ENCODE results near the gene MAPK4. TPM values are rescaled to one million over a fixed set of nuclear protein-coding genes. Genes with fewer than 3 reads are reported as not detected.

The MAPK4 gene
- total RNA-seq, 1 donor from 2014 or later, result 0.21 TPM

- Mint-ChIP-seq H3K4me1 (ENCODE audit: unreplicated experiment) (no peaks in the 10 kb centered on the region), H3K36me3 (ENCODE audit: low read depth, unreplicated experiment) (no peaks in the 10 kb centered on the region), H3K4me3 (ENCODE audit: unreplicated experiment) (no peak overlapping the region), H3K27me3 (ENCODE audit: unreplicated experiment) (peaks cover 1% of the 10 kb centered on the region), H3K27ac (ENCODE audit: unreplicated experiment) (no peak overlapping the region), H3K9me3 (ENCODE audit: unreplicated experiment) (no peaks in the 10 kb centered on the region)
- no peak for DNase-seq (ENCODE audit: low spot score)
- no peak for TF ChIP-seq CTCF (IDR thresholded peaks at IDR 0.05; ENCODE audit: unreplicated experiment)
Observed at GRCh38 chr18:50751490-50751889, 191.6 kb downstream of the MAPK4 start.

DNA sequence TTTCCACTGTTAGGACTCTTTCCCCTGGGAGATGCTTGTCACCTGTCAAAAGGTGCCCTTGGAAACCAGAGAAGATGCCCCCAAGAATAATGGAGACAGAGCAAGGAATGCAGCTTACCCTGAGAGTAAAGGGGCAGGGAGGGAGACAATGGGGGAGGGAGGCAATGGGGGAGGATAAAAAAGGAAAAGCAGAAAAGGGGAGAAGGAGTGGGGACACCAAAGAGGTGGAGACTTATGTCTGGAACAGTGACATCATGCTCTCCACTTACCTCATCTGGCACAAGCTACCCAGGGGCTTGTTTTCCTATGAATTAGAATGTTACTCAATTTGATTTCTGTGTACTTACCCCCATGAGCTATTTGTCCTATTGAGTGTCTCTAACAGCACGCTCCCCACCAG is 192.1 kb downstream of the MAPK4 start:
- H3K4me1 Mint-ChIP-seq (ENCODE audit: unreplicated experiment), result no peaks in the 10 kb centered on the region
- DNase-seq (ENCODE audit: low spot score), result no peak
- TF ChIP-seq CTCF (IDR thresholded peaks at IDR 0.05; ENCODE audit: unreplicated experiment), result no peak
- no peaks in the 10 kb centered on the region for H3K36me3 Mint-ChIP-seq (ENCODE audit: low read depth, unreplicated experiment)
- peaks cover 1% of the 10 kb centered on the region for H3K27me3 Mint-ChIP-seq (ENCODE audit: unreplicated experiment)
- H3K4me3 Mint-ChIP-seq (ENCODE audit: unreplicated experiment), result no peak overlapping the region
- H3K9me3 Mint-ChIP-seq (ENCODE audit: unreplicated experiment), result no peaks in the 10 kb centered on the region
- H3K27ac Mint-ChIP-seq (ENCODE audit: unreplicated experiment), result no peak overlapping the region

DNA sequence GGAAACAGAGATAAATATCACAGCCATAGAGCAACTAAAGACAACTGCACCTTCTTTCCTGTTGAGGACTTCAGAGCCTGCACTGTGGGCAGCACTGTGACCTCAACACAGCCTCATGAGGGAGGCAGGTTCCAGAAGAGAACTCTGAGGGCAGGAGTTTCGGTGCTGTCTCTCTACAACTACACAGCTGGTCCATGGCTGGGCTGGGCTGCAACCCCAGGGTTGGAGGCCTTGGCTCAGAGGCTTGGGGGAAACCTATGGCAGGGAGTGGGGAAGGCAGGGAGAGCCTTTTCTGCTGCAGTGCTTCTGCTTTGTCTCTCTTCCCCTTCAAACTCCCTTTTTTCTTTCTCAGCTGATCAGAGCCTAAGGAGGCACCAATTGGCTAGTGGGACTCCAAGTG is 193.4 kb downstream of the MAPK4 start:
- Mint-ChIP-seq H3K4me1 (ENCODE audit: unreplicated experiment) (no peaks in the 10 kb centered on the region), H3K36me3 (ENCODE audit: low read depth, unreplicated experiment) (no peaks in the 10 kb centered on the region), H3K27me3 (ENCODE audit: unreplicated experiment) (peaks cover 1% of the 10 kb centered on the region), H3K27ac (ENCODE audit: unreplicated experiment) (no peak overlapping the region), H3K9me3 (ENCODE audit: unreplicated experiment) (no peaks in the 10 kb centered on the region), H3K4me3 (ENCODE audit: unreplicated experiment) (no peak overlapping the region)
- no peak for TF ChIP-seq CTCF (IDR thresholded peaks at IDR 0.05; ENCODE audit: unreplicated experiment)
- DNase-seq (ENCODE audit: low spot score), result no peak

DNA sequence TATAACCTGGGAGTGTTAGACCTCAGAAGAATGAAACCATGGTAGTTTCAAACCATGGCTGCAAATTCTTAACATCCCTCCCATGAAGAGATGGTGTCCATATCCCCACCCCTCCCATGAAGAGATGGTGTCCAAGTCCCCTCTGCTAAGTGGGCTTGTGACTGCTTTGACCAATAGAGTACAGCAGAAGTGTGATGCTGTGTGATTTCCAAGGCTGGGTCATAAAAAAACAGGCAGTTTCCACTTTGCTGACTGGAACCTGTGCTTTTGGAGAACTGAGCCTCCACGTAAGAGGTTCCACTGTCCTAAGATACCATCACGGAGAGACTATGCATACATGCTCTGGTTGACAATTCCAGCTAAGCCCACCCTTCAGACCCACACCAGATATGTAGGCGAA is 194.4 kb downstream of the MAPK4 start:
- H3K9me3 Mint-ChIP-seq (ENCODE audit: unreplicated experiment), result no peaks in the 10 kb centered on the region
- no peaks in the 10 kb centered on the region for H3K4me1 Mint-ChIP-seq (ENCODE audit: unreplicated experiment)
- H3K27me3 Mint-ChIP-seq (ENCODE audit: unreplicated experiment), result peaks cover 1% of the 10 kb centered on the region
- TF ChIP-seq CTCF (IDR thresholded peaks at IDR 0.05; ENCODE audit: unreplicated experiment), result no peak
- no peaks in the 10 kb centered on the region for H3K36me3 Mint-ChIP-seq (ENCODE audit: low read depth, unreplicated experiment)
- H3K4me3 Mint-ChIP-seq (ENCODE audit: unreplicated experiment), result no peak overlapping the region
- H3K27ac Mint-ChIP-seq (ENCODE audit: unreplicated experiment), result no peak overlapping the region
- DNase-seq (ENCODE audit: low spot score), result no peak

- no peaks in the 10 kb centered on the region for H3K9me3 Mint-ChIP-seq (ENCODE audit: unreplicated experiment)
- H3K27ac Mint-ChIP-seq (ENCODE audit: unreplicated experiment), result no peak overlapping the region
- no peak for TF ChIP-seq CTCF (IDR thresholded peaks at IDR 0.05; ENCODE audit: unreplicated experiment)
- no peak overlapping the region for H3K4me3 Mint-ChIP-seq (ENCODE audit: unreplicated experiment)
- no peak for DNase-seq (ENCODE audit: low spot score)
- H3K4me1 Mint-ChIP-seq (ENCODE audit: unreplicated experiment), result no peaks in the 10 kb centered on the region
- H3K27me3 Mint-ChIP-seq (ENCODE audit: unreplicated experiment), result peaks cover 1% of the 10 kb centered on the region
- no peaks in the 10 kb centered on the region for H3K36me3 Mint-ChIP-seq (ENCODE audit: low read depth, unreplicated experiment)
Observed at GRCh38 chr18:50757358-50757757, 197.5 kb downstream of the MAPK4 start.

All from endothelial cell (in vitro differentiated cells).